NCI-H1092 (cell line): Measurements from ENCODE around the gene AUH.
"Not testable (repeated sequence)": the region's sequence is repeated elsewhere in the genome, so short reads cannot be mapped to it uniquely, and the experiment has no call there.

ENCODE experiments used
- DNase-seq: peaks from one replicate; lab custom pipeline; 2025; lab: John Stamatoyannopoulos, UW

AUH gene

DNA sequence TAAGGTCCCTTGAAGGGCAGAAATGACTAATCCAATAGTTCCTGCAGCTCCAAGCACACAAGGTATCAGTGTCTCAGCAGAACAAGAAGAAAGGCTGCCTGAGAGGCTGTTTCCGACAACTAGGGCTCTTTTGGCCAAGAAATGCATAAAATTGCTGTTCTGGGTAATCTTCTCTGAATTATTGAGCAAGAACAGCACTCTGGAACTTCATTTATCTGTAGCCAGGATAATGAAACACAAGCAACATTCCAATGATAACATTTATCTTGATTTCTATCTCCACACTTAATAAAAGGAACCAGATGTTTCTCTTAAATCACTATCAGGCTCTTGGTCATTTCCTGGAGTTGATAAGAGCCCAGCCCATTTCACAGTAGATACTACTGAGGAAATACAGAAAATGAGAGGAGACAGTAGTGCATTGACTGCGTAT, 17.0 kb upstream of the AUH start:
- no peak for DNase-seq

DNA sequence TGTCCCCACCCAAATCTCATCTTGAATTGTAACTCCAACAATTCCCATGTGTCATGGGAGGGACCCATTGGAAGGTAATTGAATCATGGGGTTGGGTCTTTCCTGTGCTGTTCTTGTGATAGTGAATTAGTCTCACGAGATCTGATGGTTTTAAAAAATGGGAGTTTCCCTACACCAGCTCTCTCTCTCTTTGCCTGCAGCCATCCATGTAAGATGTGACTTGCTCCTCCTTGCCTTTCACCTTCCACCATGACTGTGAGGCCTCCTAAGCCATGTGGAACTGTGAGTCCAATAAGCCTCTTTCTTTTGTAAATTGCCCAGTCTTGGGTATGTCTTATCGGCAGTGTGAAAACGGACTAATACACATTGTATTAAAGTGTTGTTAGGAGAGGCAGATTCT, 16.3 kb upstream of the AUH start:
- not testable (repeated sequence) for DNase-seq

DNA sequence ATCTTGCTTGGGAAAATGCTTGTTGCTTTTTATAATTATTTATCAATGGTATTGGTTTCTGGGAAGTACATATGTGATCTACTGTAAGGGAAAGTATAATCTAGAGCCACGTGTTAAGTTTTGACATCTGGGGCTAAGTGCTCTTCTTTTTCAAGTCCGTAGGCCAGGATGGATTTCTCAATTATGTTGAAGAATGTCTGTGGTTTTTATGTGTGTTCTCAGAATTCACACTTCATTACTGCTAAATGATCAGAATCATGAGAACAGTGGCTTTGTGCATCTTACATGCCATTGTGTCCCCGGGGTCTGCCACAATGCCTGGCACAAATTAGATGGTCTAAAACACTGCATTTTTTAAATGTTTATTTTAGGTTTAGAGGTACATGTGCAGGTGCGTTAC, 14.5 kb upstream of the AUH start:
- DNase-seq, result no peak

DNA sequence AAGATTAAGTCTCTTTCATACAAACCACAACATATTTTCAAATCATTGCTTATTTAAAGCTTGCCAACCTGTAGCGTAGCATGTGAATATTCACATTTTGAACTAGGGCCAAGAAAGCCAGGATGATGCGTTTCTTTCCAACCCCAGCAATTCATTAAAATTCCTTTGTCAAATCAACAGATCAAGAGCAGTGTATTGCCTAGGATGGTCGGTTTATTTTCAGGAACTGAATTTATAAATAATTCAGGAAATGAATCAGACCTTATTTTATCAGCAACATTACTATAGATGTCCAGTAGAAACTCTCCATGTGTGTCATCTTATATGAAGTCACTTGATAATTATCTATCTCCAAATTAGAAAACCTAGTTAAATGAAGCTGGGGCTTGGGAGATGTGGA, 13.2 kb upstream of the AUH start:
- no peak for DNase-seq

DNA sequence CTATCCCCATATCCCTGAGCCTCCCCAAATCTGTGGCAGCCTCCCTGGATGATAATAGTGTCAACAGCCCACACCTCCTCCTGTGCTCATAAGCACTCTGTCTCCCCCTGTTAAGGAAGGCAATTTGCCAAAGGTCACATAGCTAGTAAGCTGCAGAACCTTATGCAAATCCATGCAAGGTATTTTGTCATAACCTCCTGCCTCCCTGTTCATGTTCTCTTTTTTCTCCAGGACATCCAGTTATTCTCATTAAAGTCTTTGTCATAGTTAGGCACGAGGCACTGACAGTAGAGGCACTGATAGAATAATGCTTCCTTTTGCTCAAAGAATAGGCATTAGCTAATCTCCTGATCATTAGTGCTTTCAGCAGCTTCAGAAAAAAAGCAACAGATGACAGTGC, 10.2 kb upstream of the AUH start:
- DNase-seq, result no peak

DNA sequence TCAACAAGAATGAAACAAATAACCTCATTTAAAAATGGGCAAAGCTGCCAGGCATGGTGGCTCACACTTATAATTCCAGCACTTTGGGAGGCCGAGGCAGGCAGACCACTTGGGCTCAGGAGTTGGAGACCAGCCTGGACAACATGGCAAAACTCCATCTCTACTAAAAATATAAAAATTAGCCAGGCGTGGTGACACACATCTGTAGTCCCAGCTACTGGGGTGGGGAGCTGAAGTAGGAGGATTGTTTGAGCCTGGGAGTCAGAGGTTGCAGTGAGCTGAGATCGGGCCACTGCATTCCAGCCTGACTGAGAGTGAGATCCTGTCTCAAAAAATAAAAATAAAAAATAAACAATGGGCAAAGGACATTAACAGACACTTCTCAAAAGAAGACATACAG, 8.3 kb upstream of the AUH start:
- not testable (repeated sequence) for DNase-seq

DNA sequence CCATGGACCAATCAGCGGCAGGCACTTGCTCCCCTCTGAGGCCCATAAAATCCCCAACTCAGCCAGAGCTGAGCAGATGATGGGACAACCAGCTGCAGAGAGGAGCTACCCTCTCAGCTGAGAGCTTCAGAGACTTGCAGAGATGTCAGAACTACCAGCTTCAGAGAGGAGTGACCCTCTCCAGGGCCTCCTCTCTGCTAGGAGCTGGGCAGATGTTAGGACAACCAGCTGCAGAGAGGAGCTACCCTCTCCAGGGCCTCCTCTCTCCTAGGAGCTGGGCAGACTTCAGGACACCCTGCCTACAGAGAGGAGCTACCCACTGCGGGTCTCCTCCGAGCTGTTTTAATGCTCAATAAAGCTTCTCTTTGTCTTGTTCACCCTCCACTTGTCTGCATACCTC, 3.0 kb upstream of the AUH start:
- DNase-seq, result no peak

DNA sequence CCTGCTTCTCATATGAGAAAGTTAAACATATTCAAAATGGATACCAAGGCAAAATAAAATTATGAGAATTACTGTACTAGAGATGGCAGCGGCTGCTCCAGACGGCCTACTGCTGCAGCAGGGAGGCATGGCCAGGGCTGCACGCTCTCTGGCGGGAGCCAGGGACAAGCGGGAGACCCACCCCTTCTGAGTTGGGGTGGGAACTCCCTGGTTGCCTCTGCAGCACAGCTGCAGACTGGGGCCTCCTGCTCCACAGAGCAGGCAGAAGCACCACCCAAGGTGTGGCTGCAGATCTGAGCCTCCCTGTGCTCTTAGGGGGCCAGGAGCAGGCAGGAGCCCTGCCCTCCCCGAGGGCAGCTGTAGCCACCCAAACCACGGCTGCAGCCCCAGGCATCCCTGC, 2.3 kb upstream of the AUH start:
- DNase-seq, result no peak

DNA sequence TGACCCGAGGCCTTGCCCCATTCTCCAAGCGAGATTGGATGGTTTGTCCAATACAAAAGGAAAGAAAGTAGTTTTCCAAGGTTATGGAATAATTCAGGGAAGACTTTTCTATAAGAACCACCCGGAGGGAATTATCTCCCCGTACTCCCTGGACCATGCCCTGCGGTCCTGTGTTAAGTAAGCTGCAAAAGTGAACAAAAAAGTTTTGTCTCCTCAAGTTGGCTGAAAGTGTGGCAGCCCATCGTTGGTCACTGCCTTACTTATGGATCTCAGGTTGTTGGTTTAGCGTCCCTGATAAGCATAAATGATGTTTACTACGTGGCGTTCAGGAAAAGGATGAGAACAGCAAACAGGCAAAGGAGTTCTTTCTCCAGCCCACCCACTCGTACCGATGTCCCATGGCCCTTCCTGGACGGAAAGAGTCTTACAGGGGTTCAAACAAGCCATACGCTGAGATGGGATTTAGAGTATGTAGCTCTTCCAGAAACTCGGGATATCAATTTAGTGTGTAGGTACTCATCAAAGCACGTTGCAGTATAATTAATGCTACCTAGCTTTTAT, 413 bp upstream of the AUH start:
- DNase-seq, result no peak

DNA sequence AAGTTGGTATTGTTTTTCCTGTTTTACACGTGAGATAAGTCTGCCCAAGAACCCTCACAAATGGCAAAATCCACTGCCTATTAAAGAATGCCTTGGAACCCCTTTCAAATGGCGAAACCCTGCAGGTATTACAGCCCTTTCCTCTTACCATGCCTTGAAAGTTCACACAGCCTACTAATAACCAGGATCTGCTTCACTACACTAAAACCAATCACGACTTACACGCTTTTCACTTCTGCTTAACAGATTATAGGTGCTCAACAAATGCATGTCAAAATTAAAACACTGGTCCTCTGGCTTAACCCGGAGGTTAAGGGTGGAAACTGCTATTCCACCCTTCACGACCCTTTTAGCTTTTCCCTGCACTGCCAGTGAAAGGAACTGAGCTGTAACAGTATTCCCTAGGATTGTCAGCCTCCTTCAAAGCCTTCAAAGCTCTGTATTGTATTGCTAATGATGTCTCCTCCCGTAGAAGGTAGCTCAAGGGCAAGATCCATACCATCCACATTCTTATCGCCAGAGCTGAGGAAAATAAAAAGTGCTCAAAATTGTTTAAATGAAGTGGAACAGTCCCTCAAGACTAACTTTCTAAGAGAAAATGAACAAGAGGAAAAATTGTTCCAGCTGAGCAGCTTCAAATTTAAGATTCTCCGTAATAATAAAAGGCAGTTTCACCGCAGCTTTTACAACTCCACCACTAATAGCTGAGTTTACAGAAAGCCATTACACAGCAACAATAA, 997 bp downstream of the AUH start:
- no peak for DNase-seq

DNA sequence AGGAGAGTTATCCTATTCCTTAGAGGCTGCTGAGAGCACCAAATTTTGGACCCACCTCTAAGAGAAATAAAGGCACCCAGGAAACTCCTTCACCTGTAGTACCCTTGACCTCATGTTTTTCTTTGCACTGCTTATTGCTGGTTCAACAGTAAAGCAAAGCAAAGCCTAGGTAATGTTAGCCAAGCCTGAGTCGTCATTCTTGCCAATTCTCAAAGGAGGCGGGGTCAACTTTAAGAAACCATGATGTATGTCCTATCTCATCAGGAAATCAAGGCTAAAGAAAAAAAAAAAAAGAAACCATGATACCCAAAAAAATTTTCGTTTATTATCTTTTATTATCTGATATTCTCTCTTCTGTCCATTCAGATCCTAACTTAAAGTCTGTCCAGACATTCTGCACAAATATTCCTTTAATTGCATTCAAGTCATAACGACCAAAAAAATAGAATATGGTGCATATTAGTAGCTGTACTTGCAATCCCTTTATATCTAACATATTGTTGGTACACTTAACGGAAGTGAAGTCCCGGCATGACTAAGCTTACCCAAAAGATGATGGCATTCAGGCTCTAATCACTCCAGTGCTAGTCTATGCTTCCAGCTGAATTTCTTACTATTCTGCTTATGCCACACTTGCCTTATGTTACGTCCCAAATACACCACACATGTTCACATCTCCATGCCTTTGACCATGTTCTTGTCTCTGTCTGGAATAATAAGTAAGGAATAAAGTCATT, 1.8 kb downstream of the AUH start:
- DNase-seq, result no peak

DNA sequence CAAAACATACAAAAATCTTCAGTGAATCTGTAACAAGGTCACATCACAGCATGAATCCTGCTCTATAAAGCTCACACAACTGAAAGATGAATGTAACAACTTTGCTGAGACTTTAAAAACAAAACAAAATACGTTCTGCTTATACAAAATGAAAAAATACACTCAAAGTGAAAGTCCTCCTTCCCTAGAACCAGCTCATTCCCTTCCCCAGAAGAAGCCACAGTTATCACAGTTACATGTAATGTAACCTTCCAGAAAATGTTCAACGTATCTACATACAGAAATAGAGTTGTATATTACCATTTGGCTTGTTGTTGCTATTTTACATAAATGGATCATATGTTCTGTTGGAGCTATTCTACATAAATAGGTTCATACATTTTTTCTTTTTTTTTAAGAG, 2.6 kb downstream of the AUH start:
- no peak for DNase-seq

DNA sequence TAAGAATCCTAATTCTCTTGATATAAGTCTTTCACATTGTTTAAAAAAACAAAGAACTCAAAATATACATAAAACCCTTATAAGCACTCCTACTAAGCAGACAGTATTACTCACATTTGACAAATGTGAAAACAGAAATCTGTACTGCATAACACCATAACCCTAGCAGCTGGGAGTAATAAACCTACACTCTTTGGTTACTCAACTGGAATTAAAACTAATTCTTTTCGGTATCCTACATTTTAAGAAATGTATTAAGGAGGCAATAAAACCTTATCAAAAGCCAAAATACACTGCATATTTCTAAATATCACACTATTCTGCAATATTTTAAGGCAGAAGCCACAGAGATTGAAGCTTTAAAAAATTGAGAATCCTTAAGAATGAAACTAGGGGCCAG, 6.8 kb downstream of the AUH start:
- no peak for DNase-seq

DNA sequence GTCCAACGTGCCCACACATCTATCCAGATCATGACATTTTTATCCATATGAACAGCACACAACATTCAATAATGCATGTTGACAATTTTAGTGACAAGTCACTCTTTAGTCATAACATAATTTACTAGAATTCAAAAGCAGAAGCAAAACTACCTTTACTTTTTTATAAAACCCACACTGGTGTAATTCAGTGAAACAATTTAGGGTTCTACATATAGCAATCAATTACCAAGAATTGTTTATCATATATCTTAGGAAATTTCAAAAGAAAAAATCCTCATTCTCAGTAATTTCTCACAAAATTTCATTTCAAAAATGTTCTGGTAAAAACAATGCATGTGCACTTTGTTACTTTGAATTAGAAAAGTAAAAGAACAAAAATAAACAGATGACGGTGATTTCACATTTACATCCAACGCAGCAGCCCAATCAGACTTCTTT, 12.6 kb downstream of the AUH start:
- DNase-seq, result no peak

DNA sequence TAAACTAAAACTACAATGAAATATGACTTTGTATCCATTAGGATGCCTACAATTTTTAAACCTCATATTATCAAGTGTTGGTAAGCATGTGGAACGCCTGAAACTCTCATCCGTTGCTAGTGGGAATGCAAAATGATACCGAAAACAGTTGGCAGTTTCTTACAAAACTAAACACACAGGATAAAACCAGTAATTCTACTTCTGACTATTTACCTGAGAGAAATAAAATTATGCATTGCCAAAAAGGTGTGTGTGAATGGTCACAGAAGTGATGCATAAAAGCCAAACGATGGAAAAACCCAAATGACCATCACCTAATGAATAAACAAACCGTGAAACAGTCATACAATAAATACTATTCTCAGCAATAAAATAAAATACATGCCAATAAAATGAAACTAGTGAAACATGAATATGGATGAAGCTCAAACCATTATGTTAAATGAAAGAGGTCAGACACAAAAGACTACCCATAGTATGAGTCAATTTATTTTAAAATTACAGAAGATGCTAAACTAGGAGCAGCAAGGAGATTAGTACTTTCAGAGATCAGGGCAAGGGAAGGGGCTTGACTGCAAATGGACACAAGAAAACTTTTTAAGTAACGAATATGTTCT, 13.4 kb downstream of the AUH start:
- DNase-seq, result no peak

DNA sequence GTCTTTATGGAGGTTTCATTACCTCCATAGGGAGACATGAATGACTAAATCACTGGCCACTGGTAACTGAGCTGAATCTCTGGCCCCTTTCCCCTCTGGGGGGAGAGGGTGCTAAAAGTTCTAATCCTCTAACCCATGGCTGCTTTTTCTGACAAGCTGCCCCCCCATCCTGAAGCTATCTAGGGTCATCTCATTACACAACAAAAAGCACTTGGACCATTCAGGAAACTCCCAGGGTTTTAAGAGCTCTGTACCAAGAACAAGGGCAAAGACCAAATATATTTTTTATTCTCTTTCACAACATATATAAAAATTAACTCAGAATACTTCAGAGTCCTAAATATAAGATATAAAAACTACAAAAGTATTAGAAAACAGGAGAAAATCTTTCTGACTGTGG, 14.3 kb downstream of the AUH start:
- no peak for DNase-seq

DNA sequence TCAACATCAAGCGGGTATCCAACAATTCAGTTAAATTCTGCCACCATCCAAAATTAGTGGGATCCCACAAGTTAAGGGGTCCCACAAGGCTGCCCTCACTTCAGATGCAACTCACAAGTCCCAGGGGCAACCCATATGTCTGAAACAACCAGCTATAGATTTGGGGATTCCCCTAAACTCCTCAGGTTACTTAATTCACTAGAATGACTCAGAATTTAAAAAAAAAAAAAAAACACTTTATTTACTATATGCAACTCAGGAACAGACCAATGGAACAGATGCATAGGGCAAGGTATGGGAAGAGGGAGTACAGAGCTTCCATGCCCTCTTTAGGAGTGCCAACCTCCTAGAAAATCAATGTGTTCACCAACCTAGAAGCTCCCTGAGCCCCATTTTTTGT, 15.1 kb downstream of the AUH start:
- DNase-seq, result no peak

DNA sequence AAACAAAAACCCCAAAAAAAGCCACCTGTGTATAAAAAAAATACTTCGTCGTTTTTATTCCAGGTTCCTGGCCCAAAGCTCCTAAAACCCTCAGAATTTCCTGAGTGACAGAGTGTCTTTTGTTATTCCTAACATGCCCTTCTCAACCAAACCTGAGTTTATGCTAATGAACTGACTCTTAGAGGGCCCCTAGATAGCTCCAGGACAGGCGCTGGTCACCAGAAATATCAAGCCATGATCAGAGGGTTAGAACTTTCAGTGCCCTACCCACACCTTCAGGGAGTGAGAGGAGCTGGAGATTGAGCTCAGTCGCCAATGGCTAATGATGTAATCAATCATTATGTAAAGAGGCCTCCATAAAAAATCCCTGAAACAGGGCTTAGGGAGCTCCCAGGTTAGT, 15.7 kb downstream of the AUH start:
- no peak for DNase-seq

DNA sequence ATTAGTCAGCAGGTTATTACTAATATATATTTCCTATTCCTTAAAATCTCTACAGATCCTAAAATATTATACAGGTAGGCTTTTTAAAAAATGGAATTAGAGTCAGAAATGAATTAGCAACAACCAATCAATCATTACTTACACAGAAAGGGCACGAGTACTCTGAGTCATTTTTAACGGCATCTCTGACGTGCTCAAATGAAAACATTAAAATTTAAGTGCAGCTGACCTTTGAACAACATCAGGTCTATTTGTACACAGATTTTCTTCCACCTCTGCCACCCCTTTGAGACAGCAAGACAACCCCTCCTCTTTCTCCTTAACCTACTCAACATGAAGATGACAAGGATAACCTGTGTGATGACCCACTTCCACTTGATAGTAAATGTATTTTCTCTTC, 19.1 kb downstream of the AUH start:
- DNase-seq, result no peak

DNA sequence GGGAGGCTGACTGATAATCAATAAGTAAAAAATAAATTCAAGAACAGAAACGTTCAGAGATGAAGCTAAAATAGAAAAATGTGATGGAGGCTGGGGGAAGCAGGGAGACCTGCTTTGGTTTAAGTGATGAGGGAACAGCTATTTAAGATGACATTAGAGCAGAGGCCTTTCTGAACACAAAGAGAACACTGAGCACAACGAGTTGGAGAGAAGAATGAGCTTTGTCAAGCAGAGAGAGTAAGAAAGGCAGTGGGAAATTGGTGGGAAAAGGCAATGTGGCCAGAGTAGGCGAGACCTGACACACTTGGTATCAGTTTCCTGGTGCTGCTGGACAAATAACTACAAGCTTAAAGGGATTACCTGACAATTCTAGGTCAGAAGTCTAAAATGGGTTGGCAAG, 20.0 kb downstream of the AUH start:
- DNase-seq, result no peak

DNA sequence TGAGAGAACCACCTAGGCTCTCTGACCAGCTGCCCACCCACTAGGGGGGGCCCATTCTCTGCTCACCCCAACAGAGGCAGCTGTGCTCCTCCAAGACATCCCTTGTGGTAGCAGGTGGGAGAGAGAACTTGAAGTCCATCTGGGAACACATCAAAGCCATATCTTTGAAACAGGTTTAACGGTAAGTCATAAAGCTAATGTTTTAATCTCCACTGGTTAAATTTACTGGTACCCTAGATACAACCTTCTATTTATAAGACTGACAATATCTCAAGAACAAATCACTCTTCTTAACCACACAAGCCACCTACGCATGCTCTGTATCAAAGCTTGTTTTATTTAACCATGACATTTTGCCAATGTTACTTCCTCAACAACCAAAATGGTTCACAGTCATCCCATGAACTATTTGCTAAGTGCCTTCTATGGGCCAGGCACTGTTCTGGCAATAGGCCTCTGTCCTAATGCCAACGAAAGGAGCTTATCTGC, 20.4 kb downstream of the AUH start:
- no peak for DNase-seq

DNA sequence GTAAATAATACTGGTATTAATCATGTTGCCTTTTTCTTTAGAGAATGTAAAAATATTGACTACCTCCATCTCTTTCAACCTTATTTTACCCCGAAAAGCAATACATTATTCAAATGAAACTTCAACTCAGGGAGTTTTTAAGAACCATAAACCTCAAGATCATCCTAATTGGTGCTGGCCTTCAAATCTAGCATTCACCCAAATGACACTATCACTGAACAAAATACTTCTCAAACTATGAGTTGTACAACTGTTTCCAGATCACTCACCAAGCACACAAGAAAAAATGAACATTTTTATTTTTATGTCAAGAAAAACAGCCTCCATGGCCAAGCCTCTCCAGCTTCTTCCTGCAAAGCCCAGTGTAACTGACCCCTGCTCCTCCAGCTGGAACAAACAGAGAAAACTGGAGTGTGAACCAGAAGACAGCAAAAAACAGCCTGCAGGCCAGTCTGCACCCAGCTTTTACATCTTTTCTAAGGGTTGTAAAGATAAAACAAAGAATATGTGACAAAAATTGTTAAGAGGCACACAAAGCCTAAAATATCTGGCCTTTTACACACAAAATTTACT, 21.2 kb downstream of the AUH start:
- DNase-seq, result no peak

DNA sequence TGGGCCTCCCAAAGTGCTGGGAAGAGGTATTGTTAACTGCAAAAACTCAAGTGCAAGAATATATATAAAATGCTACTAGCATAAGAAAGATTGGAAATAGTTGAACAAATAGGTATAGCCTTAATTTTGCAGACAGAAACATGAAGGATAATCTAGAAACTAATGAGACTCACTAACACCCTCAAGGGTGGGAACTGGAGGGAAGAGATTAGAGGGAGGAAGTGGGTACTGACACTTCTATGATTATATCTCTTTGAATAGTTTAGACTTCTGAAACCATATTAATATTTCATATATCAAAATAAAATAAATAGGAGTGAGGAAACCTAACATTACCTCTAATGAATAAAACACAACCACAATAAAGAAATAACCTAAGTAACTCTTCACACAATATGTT, 23.0 kb downstream of the AUH start:
- no peak for DNase-seq
